ENCODE data around the gene SLC25A21.

The SLC25A21 gene

DNA sequence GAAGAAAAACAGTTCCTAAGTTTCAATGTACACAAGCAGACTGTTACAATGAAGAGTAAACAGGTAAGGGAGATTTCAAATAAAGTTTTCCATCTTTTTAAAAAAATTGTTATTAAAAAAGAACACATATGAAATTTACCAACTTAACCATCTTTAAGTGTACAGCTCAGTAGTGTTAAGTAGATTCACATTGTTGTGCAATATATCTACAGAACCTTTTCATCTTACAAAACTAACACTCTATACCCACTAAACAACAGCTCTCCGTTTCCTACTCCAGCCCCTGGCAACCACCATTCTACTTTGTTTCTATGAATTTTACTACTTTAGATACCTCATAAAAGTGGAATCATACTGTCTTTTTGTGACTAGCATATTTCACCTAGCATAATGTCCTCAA lies 139.5 kb downstream of the SLC25A21 start:
- TF ChIP-seq CTCF (conservative IDR thresholded peaks at IDR 0.05; ENCODE audit: low read depth, low read length), result no peak
- DNase-seq (ENCODE audit: low read depth), result no peak
- H3K4me3 ChIP-seq (ENCODE audit: low read length), result no peak overlapping the region

DNA sequence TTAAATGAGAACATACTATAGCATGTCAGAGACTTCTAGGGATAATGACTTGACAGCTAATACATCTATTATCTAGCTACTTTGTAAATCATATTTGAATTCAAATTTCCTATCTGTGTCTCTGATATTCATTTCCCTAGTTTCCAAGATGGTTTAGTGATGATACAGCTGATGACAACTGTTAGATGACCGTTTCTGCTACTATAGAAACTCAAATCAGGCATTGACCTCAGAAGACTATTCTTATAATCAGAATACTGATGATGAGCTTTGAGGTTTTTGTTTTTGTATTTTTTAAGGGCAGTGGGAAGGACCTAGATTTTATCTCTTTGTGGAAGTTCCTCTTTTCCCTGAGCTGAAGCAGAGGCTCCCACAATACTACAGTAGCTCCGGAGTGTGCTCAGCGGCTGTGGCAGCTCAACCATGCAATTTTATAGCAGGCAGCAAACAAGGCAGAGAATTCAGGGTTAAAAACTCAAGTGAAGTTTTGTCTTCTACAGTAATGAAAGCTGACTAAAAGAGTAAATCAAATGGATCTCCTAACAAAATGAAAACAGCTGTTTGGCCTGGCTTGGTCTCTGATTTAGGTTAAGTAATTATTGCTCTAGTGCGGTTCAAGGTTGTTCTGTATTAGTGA lies 145.1 kb downstream of the SLC25A21 start:
- H3K4me3 ChIP-seq (ENCODE audit: low read length), result no peak overlapping the region
- DNase-seq (ENCODE audit: low read depth), result no peak
- no peak for TF ChIP-seq CTCF (conservative IDR thresholded peaks at IDR 0.05; ENCODE audit: low read depth, low read length)

GRCh38 chr14:37023875-37024565 lies 148.4 kb downstream of the SLC25A21 start:
- H3K4me3 ChIP-seq (ENCODE audit: low read length), result no peak overlapping the region
- no peak for TF ChIP-seq CTCF (conservative IDR thresholded peaks at IDR 0.05; ENCODE audit: low read depth, low read length)
- no peak for DNase-seq (ENCODE audit: low read depth)

- no peak for DNase-seq (ENCODE audit: low read depth)
- no peak overlapping the region for H3K4me3 ChIP-seq (ENCODE audit: low read length)
- no peak for TF ChIP-seq CTCF (conservative IDR thresholded peaks at IDR 0.05; ENCODE audit: low read depth, low read length)
These were observed 151.0 kb downstream of the SLC25A21 start for GRCh38 chr14:37021390-37021789.

GRCh38 chr14:37019488-37019887 lies 152.9 kb downstream of the SLC25A21 start:
- TF ChIP-seq CTCF (conservative IDR thresholded peaks at IDR 0.05; ENCODE audit: low read depth, low read length), result no peak
- H3K4me3 ChIP-seq (ENCODE audit: low read length), result no peak overlapping the region
- DNase-seq (ENCODE audit: low read depth), result no peak

DNA sequence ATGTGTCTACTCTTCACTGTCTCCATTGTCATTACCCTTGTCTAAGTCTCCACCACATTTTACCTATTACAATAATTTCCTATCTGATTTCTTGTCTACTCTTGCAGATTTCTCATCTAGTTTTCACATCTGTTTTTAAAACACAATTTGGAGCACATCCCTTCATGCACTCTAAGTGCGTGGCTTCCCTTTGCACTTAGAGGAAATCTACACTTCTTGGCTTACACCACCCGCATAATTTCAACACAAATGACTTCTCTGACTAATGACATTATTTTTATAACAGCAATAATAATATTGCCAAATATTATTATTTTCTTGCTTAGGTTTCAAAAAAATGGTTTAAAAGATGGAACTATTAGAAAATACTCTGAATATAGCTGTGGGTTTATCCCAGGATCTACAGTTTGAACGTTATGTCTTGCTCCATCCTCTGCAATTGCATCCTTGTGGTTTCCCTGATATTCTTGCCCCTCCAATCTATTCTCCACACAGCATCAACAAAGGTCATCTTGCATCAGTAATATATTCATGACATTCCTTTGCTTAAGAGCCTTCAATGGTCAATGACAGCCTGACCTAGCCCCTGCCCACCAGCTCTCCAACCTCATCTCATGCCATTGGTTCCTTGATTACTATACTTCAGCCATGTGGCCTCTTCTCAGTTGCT lies 153.7 kb downstream of the SLC25A21 start:
- no peak for DNase-seq (ENCODE audit: low read depth)
- no peak for TF ChIP-seq CTCF (conservative IDR thresholded peaks at IDR 0.05; ENCODE audit: low read depth, low read length)
- H3K4me3 ChIP-seq (ENCODE audit: low read length), result no peak overlapping the region
